Measurements from ENCODE around the gene HBG1. TPM values are rescaled to one million over a fixed set of nuclear protein-coding genes. Genes with fewer than 3 reads are reported as not detected.

Gene HBG1
- total and polyA plus RNA-seq, 2 of the 4 experiments (the other 2 are of a cell fraction), result not detected

DNA sequence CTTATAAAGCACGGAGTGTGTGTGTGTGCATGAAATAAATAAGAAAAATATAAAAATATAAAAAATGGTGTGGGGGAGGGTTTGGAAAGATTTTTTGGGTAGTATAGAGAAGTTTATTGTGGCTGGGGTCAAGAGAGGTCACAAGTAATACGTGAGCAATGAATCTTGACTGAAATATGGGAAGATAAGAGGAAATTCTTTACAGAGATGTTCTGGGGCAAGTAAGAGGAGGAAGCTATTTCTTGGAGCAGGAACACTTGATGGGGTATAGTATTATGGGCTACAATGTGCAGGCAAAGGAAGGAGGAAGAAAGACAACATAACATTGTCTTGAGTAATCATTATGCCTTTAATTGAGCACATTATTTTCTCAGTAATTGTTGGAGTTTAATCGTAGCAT is 17.5 kb downstream of the HBG1 start:
- H3K9me1 ChIP-seq (ENCODE audit: insufficient read depth, low read length), result peaks cover 6% of the 10 kb centered on the region; the same call in 1 of the 2 replicates
- no peak overlapping the region for H2BK20ac ChIP-seq (ENCODE audit: low read depth, low read length)
- no peak overlapping the region; the same call in 1 of the 2 replicates for H4K5ac ChIP-seq (ENCODE audit: low read depth, low read length)
- H3K27me3 ChIP-seq (ENCODE audit: control insufficient read depth, insufficient read depth, low read length), result no peaks in the 10 kb centered on the region
- no peak overlapping the region for H3K9ac ChIP-seq (ENCODE audit: low read depth, low read length)
- TF ChIP-seq BHLHE40 (IDR thresholded peaks at IDR 0.05; ENCODE audit: low read depth, low read length), result no peak
- no peak for TF ChIP-seq CHD1 (IDR thresholded peaks at IDR 0.05; ENCODE audit: low read depth, low read length)
- no peak for TF ChIP-seq SMC3 (IDR thresholded peaks at IDR 0.05; ENCODE audit: low read depth, low read length)
- TF ChIP-seq, protein P1, sequence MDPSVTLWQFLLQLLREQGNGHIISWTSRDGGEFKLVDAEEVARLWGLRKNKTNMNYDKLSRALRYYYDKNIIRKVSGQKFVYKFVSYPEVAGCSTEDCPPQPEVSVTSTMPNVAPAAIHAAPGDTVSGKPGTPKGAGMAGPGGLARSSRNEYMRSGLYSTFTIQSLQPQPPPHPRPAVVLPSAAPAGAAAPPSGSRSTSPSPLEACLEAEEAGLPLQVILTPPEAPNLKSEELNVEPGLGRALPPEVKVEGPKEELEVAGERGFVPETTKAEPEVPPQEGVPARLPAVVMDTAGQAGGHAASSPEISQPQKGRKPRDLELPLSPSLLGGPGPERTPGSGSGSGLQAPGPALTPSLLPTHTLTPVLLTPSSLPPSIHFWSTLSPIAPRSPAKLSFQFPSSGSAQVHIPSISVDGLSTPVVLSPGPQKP (IDR thresholded peaks at IDR 0.05; ENCODE audit: borderline replicate concordance, low read depth, low read length), result no peak
- TF ChIP-seq, protein P2, sequence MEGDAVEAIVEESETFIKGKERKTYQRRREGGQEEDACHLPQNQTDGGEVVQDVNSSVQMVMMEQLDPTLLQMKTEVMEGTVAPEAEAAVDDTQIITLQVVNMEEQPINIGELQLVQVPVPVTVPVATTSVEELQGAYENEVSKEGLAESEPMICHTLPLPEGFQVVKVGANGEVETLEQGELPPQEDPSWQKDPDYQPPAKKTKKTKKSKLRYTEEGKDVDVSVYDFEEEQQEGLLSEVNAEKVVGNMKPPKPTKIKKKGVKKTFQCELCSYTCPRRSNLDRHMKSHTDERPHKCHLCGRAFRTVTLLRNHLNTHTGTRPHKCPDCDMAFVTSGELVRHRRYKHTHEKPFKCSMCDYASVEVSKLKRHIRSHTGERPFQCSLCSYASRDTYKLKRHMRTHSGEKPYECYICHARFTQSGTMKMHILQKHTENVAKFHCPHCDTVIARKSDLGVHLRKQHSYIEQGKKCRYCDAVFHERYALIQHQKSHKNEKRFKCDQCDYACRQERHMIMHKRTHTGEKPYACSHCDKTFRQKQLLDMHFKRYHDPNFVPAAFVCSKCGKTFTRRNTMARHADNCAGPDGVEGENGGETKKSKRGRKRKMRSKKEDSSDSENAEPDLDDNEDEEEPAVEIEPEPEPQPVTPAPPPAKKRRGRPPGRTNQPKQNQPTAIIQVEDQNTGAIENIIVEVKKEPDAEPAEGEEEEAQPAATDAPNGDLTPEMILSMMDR (conservative IDR thresholded peaks at IDR 0.05; ENCODE audit: low read depth, low read length), result no peak
- TF ChIP-seq POLR2A (IDR thresholded peaks at IDR 0.05; ENCODE audit: low read depth, low read length), result no peak
- no peak for TF ChIP-seq RCOR1 (IDR thresholded peaks at IDR 0.05; ENCODE audit: insufficient replicate concordance, low read length)
- TF ChIP-seq RAD21 (IDR thresholded peaks at IDR 0.05; ENCODE audit: low read length), result no peak
- no peak for TF ChIP-seq MXI1 (IDR thresholded peaks at IDR 0.05; ENCODE audit: borderline replicate concordance, low read depth, low read length)
- TF ChIP-seq, protein P3, sequence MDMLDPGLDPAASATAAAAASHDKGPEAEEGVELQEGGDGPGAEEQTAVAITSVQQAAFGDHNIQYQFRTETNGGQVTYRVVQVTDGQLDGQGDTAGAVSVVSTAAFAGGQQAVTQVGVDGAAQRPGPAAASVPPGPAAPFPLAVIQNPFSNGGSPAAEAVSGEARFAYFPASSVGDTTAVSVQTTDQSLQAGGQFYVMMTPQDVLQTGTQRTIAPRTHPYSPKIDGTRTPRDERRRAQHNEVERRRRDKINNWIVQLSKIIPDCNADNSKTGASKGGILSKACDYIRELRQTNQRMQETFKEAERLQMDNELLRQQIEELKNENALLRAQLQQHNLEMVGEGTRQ (IDR thresholded peaks at IDR 0.05; ENCODE audit: low read depth, low read length), result no peak
- TF ChIP-seq CEBPB (IDR thresholded peaks at IDR 0.05; ENCODE audit: low read depth, low read length), result no peak
- no peak for TF ChIP-seq FOS (IDR thresholded peaks at IDR 0.05; ENCODE audit: low read depth, low read length)
- TF ChIP-seq MAZ (IDR thresholded peaks at IDR 0.05; ENCODE audit: borderline replicate concordance, low read depth, low read length), result no peak
- no peak for TF ChIP-seq NFE2L2 (IDR thresholded peaks at IDR 0.05; ENCODE audit: low read depth, low read length)
- TF ChIP-seq RFX5 (IDR thresholded peaks at IDR 0.05; ENCODE audit: low read depth, low read length), result no peak
- TF ChIP-seq MAFK (IDR thresholded peaks at IDR 0.05; ENCODE audit: low read depth, low read length), result no peak
- ChIA-PET CTCF (no interaction called here), POLR2A (ENCODE audit: unreplicated experiment) (no interaction called here)
- no peak overlapping the region for H4K91ac ChIP-seq (ENCODE audit: insufficient read depth, low read depth, low read length)
- H3K23ac ChIP-seq (ENCODE audit: low read depth, low read length), result no peak overlapping the region
- H3K9me3 ChIP-seq (ENCODE audit: control insufficient read depth, insufficient read depth, low read length), result no peaks in the 10 kb centered on the region
- no peak overlapping the region for H3K4me2 ChIP-seq (ENCODE audit: low read depth, low read length)
- no peak overlapping the region for H2BK15ac ChIP-seq (ENCODE audit: low read depth, low read length)
- no peak overlapping the region for H3K27ac ChIP-seq (ENCODE audit: insufficient read depth, low read length)
- dilution Hi-C loops (cut with HindIII; ENCODE audit: low sequenced_read_pairs, unreplicated experiment), result no loop called here
- no peak overlapping the region for H3K4me3 ChIP-seq (ENCODE audit: insufficient read depth, low read depth, low read length)
- no peak overlapping the region for H2AFZ ChIP-seq (replicated peaks; ENCODE audit: low read length, poor library complexity)
- H3K4me1 ChIP-seq (ENCODE audit: control insufficient read depth, insufficient read depth, low read length), result peaks cover 3% of the 10 kb centered on the region
- H4K8ac ChIP-seq (ENCODE audit: low read depth in 2 of 2, low read length in 2 of 2), result no peak overlapping the region
- no peak overlapping the region for H2BK120ac ChIP-seq (ENCODE audit: low read depth, low read length)
- ATAC-seq (ENCODE audit: low read depth) (no peak), DNase-seq (no peak)
- intact Hi-C loops (cut with micrococcal nuclease), result no loop called here
- no peaks in the 10 kb centered on the region for H3K79me1 ChIP-seq (ENCODE audit: low read depth in 1 of 2, low read length in 2 of 2)
- no peak overlapping the region for H3K56ac ChIP-seq (ENCODE audit: extremely low read depth, insufficient read depth, low read length)
- no peak overlapping the region for H3K18ac ChIP-seq (ENCODE audit: low read depth, low read length)
- in situ Hi-C loops (cut with MboI; ENCODE audit: low sequenced_read_pairs), result no loop called here
- H2BK5ac ChIP-seq (ENCODE audit: low read depth, low read length, poor library complexity, severe bottlenecking), result no peak overlapping the region
- H3K4ac ChIP-seq (ENCODE audit: low read depth, low read length), result no peak overlapping the region
- H4K20me1 ChIP-seq (ENCODE audit: insufficient read depth, low read length), result no peaks in the 10 kb centered on the region
- no peaks in the 10 kb centered on the region for H3K36me3 ChIP-seq (ENCODE audit: control insufficient read depth, insufficient read depth, low read length)
- H3K14ac ChIP-seq (replicated peaks; ENCODE audit: low read depth, low read length), result no peak overlapping the region
- WGBS, 2 experiments (ENCODE audit: extremely low coverage in 2 of 2, insufficient read length in 1 of 2), result 20% methylated on average over 1 of the region's 3 CpGs; no CpG with 5 or more reads in 1 of the 2 experiments
- no TSS peak for BruUV-seq (replicated peaks)
- no peak overlapping the region for H2AK5ac ChIP-seq (ENCODE audit: low read depth, low read length)
- no peak overlapping the region for H2AK9ac ChIP-seq (replicated peaks; ENCODE audit: low read depth, low read length, poor library complexity)
